Measurements from ENCODE around the gene HPGDS.
"Not testable (repeated sequence)": the region's sequence is repeated elsewhere in the genome, so short reads cannot be mapped to it uniquely, and the experiment has no call there.

HPGDS gene

GRCh38 chr4:94307231-94307871 is 35.3 kb downstream of the HPGDS start:
- no peak for DNase-seq

DNA sequence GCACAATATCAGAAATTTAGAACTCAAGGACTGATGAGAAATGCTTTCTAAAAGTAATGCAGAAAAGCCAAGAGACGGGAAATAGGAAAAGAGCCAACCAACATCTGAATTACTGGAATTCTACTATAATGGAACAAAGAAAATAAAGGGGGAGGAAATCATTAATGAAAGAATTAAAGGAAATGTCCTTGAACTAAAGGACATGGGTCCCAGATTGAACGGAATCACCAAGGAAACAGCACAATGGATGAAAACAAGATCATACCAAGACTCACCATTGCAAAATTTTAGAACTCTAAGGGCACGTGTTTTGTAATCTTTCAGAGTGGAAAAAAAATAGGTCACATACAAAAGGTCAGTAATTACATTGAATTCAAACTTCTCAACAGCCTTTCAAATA is 35.9 kb downstream of the HPGDS start:
- no peak for DNase-seq

DNA sequence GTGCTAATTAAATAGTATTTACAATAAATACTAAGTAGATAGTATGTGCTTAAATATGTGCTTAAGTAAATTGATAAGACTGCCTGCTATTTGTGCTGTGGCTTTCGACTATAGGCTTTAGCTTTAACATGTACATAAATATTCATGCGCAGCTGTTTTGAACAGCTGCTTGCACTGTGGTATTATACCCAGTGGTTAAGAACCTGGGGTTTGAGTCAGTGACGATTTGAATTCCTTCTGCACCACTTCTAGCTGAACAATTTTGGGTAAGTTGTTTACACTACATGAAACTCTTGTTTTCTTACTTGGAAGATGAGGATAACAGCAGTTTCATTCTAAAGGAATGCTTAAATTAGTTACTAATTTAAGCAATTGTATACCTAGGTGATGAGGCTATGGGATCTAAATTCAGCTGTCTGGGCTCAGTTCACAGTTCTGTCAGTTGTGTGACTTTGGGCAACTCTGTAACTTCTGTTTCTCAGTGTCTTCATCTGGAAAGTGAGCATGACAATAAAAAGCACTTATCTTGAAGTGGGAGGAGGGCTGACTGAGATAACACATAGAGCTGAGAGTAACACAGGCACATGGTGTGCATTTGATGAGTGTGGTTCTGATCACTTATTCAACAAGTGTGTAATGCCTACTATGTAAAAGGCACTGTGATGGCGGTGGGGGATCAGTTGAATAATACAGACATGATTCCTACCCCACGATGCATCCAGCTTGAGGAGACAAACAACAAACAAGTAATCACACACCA is 37.0 kb downstream of the HPGDS start:
- no peak for DNase-seq

GRCh38 chr4:94304365-94304971 is 38.2 kb downstream of the HPGDS start:
- no peak for DNase-seq

DNA sequence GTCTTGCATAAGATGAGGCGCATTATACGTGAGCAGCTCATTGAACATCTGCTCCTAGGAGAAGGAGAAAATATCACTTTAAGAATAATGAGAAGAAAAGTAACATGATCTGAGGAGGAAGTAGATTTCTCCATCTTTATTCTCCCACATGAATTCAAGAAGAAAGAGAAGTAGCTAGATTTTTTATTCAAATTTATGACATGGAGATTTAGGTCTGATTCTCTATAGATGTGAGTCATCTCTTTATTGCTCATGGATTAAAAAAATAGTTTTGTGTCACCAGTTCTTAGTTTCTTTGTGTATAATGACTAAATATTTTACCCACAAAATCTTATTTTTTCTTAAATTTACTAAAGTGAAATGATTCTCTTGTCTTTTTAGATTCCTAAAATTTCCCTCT is 40.4 kb downstream of the HPGDS start:
- DNase-seq, result no peak

- no peak for DNase-seq
Observed at GRCh38 chr4:94298725-94299252, 43.8 kb downstream of the HPGDS start.

GRCh38 chr4:94295473-94295872 is 47.2 kb downstream of the HPGDS start:
- not testable (repeated sequence) for DNase-seq

DNA sequence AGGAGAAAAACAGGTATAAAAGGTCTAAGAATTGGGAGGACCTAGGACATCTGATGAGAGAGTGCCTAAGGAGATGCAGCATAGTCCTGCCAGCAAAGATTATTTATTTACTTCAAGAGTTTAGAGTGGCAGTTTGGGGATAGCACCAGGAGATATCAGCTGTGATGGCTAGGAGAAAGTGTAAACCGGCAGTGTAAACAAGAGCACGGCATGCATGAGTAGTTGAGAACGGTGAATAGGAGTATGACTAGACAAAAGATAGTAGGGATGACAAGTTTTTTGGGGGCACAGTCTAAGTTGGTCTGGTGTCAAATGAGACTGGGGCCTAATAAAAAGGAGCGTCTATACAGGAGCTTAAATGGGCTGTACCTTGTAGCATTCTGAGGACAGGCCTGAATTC is 48.7 kb downstream of the HPGDS start:
- DNase-seq, result not testable (repeated sequence)

GRCh38 chr4:94290245-94290644 is 52.4 kb downstream of the HPGDS start:
- no peak for DNase-seq

GRCh38 chr4:94285666-94286065 is 57.0 kb downstream of the HPGDS start:
- no peak for DNase-seq

- no peak for DNase-seq
Observed at GRCh38 chr4:94284889-94285288, 57.7 kb downstream of the HPGDS start.

GRCh38 chr4:94278781-94279180 is 63.9 kb downstream of the HPGDS start:
- DNase-seq, result no peak

DNA sequence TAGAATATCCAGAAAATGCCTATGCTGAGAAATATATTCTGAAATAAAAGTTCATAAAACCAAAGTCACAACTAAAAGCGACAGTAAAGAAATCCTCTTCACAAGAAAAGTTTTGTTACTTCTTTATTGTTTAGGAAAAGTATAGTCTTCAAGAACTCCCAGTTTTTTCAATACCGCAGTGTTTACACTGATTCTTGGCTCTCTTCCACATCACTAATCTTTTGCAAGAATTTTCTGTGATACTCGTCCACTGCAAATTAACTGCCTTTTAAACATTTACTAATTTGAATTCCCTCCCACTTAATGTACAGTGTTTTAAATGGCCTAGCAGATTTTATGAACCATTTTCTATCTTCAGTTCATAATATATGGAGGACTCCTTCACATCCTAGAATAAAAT is 65.1 kb downstream of the HPGDS start:
- DNase-seq, result no peak

DNA sequence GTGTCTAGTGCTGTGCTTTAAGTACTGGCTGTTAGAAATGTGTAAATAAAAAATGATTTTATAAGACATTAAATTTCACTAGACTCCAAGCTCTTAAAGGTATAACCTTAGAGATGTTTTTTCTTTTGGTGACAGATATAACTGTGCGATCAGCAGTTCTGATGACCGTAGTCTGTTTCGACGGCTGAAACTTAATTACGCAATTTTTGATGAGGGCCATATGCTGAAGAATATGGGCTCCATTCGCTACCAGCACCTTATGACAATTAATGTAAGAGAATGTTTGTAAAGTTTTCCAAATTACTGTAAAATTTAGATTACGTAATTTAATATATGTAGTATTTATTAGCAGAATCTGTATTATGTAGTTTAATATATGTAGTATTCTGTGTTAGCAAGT is 66.4 kb downstream of the HPGDS start:
- DNase-seq, result no peak

DNA sequence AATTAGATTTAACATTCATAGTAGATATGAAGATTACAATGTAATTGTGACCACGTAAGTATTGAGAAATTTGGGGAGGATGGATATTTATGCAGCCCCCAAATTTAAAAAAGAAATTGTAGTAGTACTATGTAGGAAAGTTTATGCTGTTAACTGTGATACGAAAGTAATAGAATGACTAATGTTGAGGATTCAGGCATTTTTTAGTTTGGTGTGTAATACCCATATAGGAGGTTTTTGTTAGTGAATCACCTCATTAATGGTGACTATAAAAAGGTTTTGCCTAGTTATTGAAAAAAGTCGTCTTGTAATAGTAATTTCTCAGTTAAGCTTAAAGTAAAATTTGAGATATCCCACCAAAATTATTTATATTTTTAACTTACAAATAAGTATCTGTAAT is 67.7 kb downstream of the HPGDS start:
- DNase-seq, result no peak

- no peak for DNase-seq
Observed at GRCh38 chr4:94271248-94271647, 71.4 kb downstream of the HPGDS start.

GRCh38 chr4:94267037-94267436 is 75.6 kb downstream of the HPGDS start:
- DNase-seq, result no peak

DNA sequence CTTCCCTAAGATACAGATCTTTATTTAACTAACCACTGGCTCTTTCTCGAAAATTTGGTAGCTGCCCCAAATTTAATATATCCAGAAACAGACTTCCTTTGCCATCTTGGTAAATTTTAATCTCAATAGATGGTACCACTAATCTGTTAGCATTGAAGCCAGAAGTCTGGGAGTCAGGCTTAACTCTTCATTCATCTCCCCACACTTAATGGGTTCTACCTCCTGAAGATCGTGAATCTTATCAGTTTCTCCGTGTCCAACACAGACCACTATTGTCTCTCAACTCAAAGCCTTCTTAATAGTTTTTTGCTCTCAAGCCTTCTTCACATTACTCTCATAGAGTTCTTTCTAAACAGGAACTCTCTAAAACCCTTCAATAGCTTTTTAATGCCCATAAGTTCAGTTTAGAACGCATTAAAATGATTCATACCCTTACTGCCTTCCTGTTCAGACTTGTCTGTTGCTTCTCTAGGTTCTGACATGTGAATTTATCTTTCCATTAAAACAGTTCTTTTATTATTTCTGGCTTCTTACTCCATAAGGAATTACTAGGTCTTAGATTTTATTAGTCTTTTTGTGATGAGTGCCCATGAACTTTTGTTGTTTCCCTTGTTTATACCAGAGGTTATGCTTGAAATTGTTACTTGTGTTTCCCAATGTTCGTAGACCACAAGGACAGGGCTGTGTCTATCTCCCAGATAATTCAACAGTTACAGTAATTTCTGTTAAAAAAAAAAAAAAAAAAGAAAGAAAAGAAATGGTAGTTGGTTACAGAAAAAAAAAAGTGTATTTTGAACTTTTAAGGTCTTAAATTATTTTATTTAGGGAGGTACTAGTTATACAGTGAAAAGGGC is 80.2 kb downstream of the HPGDS start:
- DNase-seq, result no peak

GRCh38 chr4:94256828-94257227 is 85.8 kb downstream of the HPGDS start:
- DNase-seq, result no peak

DNA sequence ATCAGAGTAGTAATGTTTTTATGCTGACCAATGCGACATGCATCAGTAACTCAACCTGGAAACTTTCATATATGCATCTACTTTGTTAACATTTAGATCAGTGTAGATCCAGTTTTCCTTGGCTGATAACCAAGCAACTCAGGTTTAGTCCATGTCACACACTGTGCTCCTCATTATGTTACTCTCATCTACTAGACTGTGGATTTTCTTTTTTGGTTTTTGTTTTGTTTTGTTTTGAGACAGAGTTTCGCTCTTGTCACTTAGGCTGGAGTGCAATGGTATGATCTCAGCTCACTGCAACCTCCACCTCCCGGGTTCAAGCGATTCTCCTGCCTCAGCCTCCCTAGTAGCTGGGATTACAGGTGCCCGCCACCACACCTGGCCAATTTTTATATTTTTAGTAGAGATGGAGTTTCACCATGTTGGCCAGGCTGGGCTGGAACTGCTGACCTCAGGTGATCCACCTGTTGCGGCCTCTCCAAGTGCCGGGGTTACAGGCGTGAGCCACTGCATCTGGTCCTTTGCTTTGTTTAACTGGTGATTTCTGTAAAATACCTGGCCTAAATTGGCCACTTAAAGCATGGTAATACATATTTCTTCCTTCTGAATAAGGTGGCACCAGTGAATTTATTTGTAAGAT is 86.4 kb downstream of the HPGDS start:
- no peak for DNase-seq

DNA sequence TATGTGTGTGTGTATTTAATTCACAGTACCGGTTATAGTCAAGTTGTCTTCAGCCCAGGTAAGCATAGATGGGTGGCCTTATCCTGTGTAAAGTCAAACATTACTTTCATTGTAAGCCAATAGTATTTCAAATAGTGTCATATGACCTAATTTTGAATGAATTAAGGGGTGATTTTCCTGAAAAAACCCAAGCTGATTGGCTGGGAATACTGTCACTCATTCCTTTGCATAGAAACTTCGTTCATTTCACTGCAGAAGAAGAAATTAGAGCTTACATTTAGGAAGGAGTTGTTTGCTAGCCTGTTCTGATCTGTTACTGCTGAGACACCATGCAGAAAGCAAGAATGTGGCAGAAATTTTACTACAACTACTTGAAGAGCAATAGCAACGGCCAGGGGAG is 89.6 kb downstream of the HPGDS start:
- no peak for DNase-seq

GRCh38 chr4:94251094-94251493 is 91.5 kb downstream of the HPGDS start:
- no peak for DNase-seq
